ENCODE data around the gene RTP5. TPM values are rescaled to one million over a fixed set of nuclear protein-coding genes. Genes with fewer than 3 reads are reported as not detected.

Gene RTP5
- total RNA-seq, 4 donors from 2014 or later = not detected

GRCh38 chr2:241885946-241886643 lies 16.6 kb downstream of the RTP5 start:
- no peak for ATAC-seq
- Histone ChIP-seq H3K4me3 (no peak overlapping the region), H3K27ac (no peak overlapping the region), H3K4me1 (peaks cover 0 to 21% (median 10%) of the 10 kb centered on the region in 3 donors), H3K36me3 (peaks cover 0 to 7% of the 10 kb centered on the region in 2 donors), H3K27me3 (no peaks in the 10 kb centered on the region), H3K9me3 (no peaks in the 10 kb centered on the region)
- WGBS, 2 donors (ENCODE audit: low coverage in 1 of 2) = 56 to 60% methylated on average over 1 to 8 of the region's 15 CpGs
- no peak for TF ChIP-seq POLR2AphosphoS5 (IDR thresholded peaks at IDR 0.05)
- TF ChIP-seq CTCF (IDR thresholded peaks at IDR 0.05) = no peak
- TF ChIP-seq POLR2A (IDR thresholded peaks at IDR 0.05) = no peak
- TF ChIP-seq EP300 (IDR thresholded peaks at IDR 0.05) = no peak

GRCh38 chr2:241886840-241887447 lies 17.4 kb downstream of the RTP5 start:
- no peak for ATAC-seq
- Histone ChIP-seq H3K27me3 (no peaks in the 10 kb centered on the region), H3K36me3 (peaks cover 0 to 7% of the 10 kb centered on the region in 2 donors), H3K4me3 (no peak overlapping the region), H3K9me3 (no peaks in the 10 kb centered on the region), H3K4me1 (peaks cover 0 to 15% (median 7%) of the 10 kb centered on the region in 3 donors), H3K27ac (no peak overlapping the region)
- TF ChIP-seq CTCF (IDR thresholded peaks at IDR 0.05) = no peak
- no peak for TF ChIP-seq EP300 (IDR thresholded peaks at IDR 0.05)
- no peak for TF ChIP-seq POLR2AphosphoS5 (IDR thresholded peaks at IDR 0.05)
- TF ChIP-seq POLR2A (IDR thresholded peaks at IDR 0.05) = no peak
- WGBS, 2 donors (ENCODE audit: low coverage in 1 of 2) = 100% methylated on average over 1 to 7 of the region's 19 CpGs

- no peak overlapping the region for H3K4me3 ChIP-seq
- peaks cover 0 to 7% of the 10 kb centered on the region in 2 donors for H3K36me3 ChIP-seq
- H3K27ac ChIP-seq = no peak overlapping the region
- no peaks in the 10 kb centered on the region for H3K9me3 ChIP-seq
- H3K27me3 ChIP-seq = no peaks in the 10 kb centered on the region
- no peak for TF ChIP-seq EP300 (IDR thresholded peaks at IDR 0.05)
- no peak for TF ChIP-seq CTCF (IDR thresholded peaks at IDR 0.05)
- no peak for TF ChIP-seq POLR2A (IDR thresholded peaks at IDR 0.05)
- no peak for TF ChIP-seq POLR2AphosphoS5 (IDR thresholded peaks at IDR 0.05)
- H3K4me1 ChIP-seq = peaks cover 0 to 14% (median 0%) of the 10 kb centered on the region in 3 donors
- 88 to 89% methylated on average over 11 to 14 of the region's 24 CpGs for WGBS, 2 donors (ENCODE audit: low coverage in 1 of 2)
- no peak for ATAC-seq
These were observed 18.4 kb downstream of the RTP5 start for GRCh38 chr2:241887806-241888522.

GRCh38 chr2:241888641-241889040 lies 19.1 kb downstream of the RTP5 start:
- ATAC-seq = no peak
- no peak for TF ChIP-seq POLR2A (IDR thresholded peaks at IDR 0.05)
- no peaks in the 10 kb centered on the region for H3K9me3 ChIP-seq
- no peaks in the 10 kb centered on the region for H3K27me3 ChIP-seq
- peaks cover 0 to 7% of the 10 kb centered on the region in 2 donors for H3K36me3 ChIP-seq
- no peak overlapping the region for H3K4me3 ChIP-seq
- peaks cover 0 to 10% (median 0%) of the 10 kb centered on the region in 3 donors for H3K4me1 ChIP-seq
- no peak overlapping the region for H3K27ac ChIP-seq
- WGBS, 2 donors (ENCODE audit: low coverage in 1 of 2) = 54 to 100% methylated on average over 2 of the region's 6 CpGs

- no peaks in the 10 kb centered on the region for H3K9me3 ChIP-seq
- no peak for ATAC-seq
- TF ChIP-seq POLR2A (IDR thresholded peaks at IDR 0.05) (no peak), CTCF (IDR thresholded peaks at IDR 0.05) (no peak)
- peaks cover 0 to 10% (median 0%) of the 10 kb centered on the region in 3 donors for H3K4me1 ChIP-seq
- no peak overlapping the region for H3K4me3 ChIP-seq
- WGBS, 2 donors (ENCODE audit: low coverage in 1 of 2) = 86 to 88% methylated on average over 2 to 9 of the region's 29 CpGs
- no peak overlapping the region for H3K27ac ChIP-seq
- H3K36me3 ChIP-seq = peaks cover 0 to 7% of the 10 kb centered on the region in 2 donors
- no peaks in the 10 kb centered on the region for H3K27me3 ChIP-seq
These were observed 21.2 kb downstream of the RTP5 start for GRCh38 chr2:241890524-241891235.

All from gastroesophageal sphincter (tissue), 4 donors.